ENCODE results near the gene ZBTB11.
"Not testable (repeated sequence)": the region's sequence is repeated elsewhere in the genome, so short reads cannot be mapped to it uniquely, and the experiment has no call there.

Gene ZBTB11

DNA sequence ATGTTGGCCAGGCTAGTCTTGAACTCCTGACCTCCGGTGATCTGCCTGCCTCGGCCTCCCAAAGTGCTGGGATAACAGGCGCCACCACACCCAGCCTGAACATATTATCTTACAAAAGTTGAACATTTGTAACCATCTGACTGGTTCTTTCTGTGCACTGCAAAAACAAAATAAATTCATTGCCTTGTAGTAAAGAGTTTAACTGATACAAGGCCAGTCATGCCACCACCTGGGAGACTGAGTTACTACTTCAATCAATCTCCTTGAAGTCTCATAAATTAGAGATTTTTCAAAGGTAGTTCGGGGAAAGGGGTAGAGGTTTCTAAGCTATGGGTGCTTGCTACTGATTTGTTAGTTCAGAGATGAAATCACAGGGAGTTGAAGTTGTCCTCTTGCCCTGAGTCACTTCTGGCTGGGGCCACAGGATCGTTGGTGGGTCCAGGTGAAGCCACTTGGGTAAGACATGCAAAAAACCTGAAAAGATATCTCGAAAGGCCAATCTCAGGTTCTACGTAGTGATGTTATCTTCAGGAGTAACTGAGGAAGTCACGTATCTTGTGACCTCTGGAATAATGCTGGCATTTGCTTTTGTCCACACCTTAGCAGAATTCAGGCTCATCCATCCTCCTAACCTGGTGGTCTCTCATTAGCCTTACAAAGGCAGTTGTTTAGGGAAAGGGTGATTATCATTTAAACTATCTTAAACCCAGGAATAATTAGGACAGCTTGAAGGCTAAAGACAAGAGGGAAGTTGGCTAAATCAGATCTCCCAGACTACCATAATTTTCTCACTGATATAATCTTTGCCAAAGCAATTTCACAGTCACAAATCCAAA lies 33.7 kb downstream of the ZBTB11 start:
- DNase-seq (ENCODE audit: low read depth), result no peak

GRCh38 chr3:101642441-101642840 lies 34.5 kb downstream of the ZBTB11 start:
- no peak for DNase-seq (ENCODE audit: low read depth)

- DNase-seq (ENCODE audit: low read depth), result not testable (repeated sequence)
These were observed 35.4 kb downstream of the ZBTB11 start for GRCh38 chr3:101641397-101642115.

DNA sequence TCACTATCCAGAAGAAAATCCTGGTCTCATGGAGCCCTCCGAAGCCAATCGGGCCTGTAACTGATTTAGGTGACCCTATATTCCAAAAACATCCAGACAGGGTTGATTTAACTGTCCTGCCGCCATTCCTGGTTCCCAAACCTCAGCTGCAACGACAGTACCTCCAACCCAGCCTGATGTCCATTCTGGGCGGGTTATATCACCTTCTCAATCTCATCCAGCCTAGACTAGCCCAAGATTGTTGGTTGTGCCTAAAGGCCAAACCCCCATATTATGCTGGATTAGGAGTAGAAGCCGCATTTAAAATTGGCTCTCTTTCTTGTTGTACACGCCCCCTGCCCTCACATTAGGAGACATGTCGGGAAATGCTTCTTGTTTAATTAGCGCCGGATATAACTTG lies 36.7 kb downstream of the ZBTB11 start:
- no peak for DNase-seq (ENCODE audit: low read depth)

- no peak for DNase-seq (ENCODE audit: low read depth)
These were observed 37.5 kb downstream of the ZBTB11 start for GRCh38 chr3:101639280-101639963.

DNA sequence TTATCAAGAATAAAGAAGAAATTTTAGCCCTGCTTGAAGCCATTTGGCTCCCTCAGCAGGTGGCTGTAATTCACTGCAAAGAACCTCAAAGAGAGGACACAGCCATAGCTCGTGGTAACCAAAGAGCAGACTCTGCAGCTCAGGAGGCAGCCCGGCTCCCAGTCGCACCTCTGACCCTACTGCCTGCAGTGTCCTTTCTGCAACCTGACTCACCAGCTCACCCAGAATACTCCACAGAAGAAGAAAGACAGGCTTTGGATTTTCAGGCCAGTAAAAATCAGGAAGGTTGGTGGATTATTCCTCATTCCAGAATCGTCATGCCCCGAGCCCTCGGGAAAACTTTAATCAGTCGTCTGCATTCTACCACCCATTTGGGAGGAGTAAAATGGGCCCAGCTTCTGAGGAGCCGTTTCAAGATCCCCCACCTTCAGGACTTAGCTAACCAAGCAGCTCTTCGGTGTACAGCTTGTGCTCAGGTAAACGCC lies 38.6 kb downstream of the ZBTB11 start:
- DNase-seq (ENCODE audit: low read depth), result no peak

- DNase-seq (ENCODE audit: low read depth), result no peak
These were observed 39.5 kb downstream of the ZBTB11 start for GRCh38 chr3:101637451-101637850.

GRCh38 chr3:101635954-101636798 lies 40.8 kb downstream of the ZBTB11 start:
- peak; percentile 50 for DNase-seq (ENCODE audit: low read depth)

DNA sequence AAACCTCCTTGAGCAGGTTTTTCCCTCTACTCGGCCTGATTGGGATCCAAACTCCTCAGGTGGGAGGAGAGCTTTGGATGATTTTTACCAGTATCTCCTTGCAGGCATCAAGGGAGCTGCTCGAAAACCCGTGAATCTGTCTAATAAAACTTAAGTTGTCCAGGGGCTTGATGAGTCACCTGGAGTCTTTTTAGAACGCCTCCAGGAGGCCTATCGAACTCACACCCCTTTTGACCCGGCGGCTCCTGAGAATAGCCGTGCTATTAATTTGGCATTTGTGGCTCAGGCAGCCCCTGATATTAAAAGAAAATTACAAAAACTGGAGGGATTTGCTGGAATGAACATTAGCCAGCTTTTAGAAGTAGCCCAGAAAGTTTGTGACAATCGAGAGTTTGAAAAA lies 41.6 kb downstream of the ZBTB11 start:
- DNase-seq (ENCODE audit: low read depth), result no peak

DNA sequence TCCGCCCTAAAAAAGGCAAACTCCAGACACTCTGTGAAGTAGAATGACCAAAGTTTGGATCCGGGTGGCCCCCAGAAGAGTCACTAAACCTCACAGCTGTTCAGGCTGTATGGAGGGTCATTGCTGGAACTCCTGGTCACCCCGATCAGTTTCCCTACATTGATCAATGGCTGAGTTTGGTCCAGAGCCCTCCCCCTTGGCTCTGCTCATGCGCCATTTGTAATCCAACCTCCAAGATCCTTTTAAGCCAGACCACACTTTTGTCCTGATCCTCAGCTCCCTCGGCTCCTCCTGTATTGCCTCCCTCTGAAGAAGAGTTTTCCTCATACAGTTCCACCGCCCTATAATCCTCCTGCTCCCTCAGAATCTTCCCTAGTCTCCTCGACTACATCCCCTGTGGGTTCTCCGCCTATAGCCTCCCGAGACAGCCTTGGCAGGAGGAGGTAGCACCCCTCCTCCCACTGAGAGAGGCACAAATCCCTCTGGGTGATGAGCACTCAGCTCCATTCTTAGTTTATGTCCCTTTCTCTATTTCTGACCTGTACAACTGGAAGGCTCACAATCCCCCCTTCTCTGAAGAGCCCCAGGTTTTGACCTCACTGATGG lies 42.2 kb downstream of the ZBTB11 start:
- DNase-seq (ENCODE audit: low read depth), result no peak

- no peak for DNase-seq (ENCODE audit: low read depth)
These were observed 43.7 kb downstream of the ZBTB11 start for GRCh38 chr3:101633186-101633585.

DNA sequence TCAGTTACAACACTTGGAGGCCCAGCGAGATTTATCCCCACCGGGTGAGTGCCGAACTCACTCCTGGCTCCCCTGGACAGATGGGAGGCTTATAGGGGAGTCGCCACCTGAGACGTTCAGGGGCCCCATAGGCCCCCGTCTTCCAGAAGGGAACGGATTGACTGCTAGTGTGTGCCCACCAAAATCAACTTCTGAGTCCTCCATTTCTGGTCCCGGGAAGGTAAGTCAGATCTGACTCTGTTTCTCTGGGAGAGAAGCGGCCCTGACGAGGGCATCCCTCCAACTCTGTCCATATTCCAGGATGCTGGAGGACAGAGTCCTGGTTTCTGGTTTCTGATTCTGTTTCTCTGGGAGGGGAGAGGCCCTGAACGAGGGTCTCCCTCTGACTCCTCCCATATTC lies 44.3 kb downstream of the ZBTB11 start:
- DNase-seq (ENCODE audit: low read depth), result no peak

DNA sequence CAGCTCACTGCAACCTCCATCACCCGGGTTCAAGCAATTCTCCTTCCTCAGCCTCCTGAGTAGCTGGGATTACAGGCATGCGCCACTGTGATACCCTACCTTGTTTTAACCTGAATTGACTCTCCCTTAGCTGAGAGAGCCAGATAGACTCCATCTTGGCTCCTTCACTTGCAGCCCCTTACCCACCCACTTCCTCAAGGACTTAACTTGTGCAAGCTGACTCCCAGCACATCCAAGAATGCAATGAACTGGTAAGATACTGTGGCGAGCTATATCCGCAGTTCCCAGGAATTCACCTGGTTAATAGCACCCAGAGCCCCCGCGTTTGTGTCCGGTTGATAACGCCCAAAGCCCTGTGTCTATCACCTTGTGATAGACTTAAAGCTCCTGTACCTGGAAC lies 45.0 kb downstream of the ZBTB11 start:
- not testable (repeated sequence) for DNase-seq (ENCODE audit: low read depth)

- DNase-seq (ENCODE audit: low read depth), result no peak
These were observed 45.7 kb downstream of the ZBTB11 start for GRCh38 chr3:101631098-101631796.

DNA sequence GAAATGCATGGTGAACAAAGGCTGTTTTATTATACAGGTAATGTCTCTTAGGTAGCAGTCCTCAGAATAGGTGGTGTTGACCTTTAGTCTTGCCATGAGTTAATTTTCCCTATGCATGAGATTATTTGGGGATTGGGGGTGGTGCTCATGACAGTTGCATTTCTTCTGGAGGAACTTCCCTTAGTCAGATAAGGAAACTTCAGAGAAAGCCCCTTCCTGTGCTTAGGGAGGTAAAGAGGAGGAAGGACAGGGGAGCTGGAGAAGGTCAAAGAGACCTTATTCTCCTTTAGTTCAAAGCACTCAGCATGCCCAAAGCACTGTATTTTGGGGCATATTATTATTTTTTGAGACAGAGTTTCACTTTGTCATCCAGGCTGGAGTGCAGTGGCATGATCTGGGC lies 47.7 kb downstream of the ZBTB11 start:
- DNase-seq (ENCODE audit: low read depth), result no peak

DNA sequence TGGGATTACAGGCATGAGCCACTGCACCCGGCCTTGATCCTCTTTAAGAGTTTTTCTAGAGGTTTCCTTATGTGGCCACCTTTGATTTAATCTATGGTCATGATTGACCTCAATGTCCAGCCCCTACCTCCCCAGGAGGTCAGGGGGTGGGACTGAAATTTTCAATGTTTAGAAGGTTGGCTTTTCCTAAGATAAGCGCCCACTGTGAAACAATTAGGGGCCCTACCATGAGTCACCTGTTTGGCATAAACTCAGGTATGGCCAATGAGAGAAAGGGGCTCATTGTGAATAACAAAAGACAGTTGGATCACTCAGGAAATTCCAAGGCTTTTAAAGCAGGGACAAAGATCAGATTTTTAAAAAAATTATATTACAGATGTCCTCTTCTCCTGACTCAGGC lies 51.1 kb downstream of the ZBTB11 start:
- no peak for DNase-seq (ENCODE audit: low read depth)

DNA sequence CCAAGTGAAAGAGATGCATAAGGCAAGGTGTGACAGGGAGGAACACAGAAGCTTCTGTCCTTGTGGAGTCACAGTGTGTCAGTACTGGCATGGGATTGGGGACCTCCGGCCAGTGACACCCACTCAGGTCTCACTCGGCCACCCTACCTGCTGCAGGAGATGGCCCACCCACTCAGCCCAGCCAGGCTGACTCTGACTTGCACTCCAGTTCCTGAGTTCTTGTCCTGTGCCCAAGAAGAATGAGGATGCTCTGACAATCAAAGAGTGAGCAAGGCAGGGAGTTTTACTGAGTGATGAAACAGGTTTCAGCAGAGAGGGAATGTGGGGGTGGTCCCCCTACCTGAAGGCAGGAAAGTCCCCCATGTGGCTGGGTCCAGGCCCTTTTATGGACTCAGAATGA lies 52.1 kb downstream of the ZBTB11 start:
- DNase-seq (ENCODE audit: low read depth), result no peak

- no peak for DNase-seq (ENCODE audit: low read depth)
These were observed 53.3 kb downstream of the ZBTB11 start for GRCh38 chr3:101623656-101624055.

GRCh38 chr3:101619734-101620133 lies 57.2 kb downstream of the ZBTB11 start:
- DNase-seq (ENCODE audit: low read depth), result no peak

- no peak for DNase-seq (ENCODE audit: low read depth)
These were observed 58.2 kb downstream of the ZBTB11 start for GRCh38 chr3:101618726-101619125.

GRCh38 chr3:101617478-101617877 lies 59.5 kb downstream of the ZBTB11 start:
- no peak for DNase-seq (ENCODE audit: low read depth)
